NCI-H524 (cell line): Measurements from ENCODE around the gene PELI1.
"Not testable (repeated sequence)": the region's sequence is repeated elsewhere in the genome, so short reads cannot be mapped to it uniquely, and the experiment has no call there.

Source experiments
- DNase-seq, 2 experiments: peaks; one replicate each; lab custom pipeline; 2025; lab: John Stamatoyannopoulos, UW

Gene PELI1

DNA sequence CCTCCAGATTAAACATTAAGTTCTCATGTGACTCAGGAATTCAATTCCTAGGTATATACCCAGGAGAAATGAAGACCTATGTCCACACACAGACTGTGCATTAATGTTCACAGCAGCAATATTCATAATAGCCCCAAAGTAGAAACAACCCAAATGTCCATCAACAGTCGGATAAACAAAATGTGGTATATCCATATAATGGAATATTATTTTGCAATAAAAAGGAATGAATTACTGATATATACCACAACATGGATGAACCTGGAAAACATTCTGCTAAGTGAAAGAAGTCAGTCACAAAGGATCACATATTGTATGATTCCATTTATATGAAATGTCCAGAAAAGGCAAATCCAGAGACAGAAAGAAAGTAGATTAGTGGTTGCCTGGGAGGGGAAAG, 20.5 kb downstream of the PELI1 start:
- DNase-seq, result no peak

DNA sequence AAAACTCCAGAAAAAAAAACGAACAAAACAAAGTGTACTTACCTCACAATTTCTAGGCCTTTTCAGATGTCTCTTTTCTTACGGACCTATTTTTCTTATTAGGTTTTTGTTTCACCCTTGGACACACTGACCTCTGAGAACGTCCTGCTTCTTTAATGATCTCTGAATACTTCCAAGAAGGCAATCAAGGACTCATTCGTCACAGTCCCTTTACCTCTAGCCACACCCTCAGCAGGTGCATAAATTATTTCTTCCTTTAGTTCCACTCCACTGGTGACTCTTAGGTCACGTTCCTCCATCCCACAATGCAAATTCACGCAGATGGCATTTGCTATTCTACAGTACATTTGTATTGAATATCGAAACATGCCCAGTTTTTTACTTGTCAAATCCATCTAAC, 21.9 kb downstream of the PELI1 start:
- DNase-seq, result no peak

DNA sequence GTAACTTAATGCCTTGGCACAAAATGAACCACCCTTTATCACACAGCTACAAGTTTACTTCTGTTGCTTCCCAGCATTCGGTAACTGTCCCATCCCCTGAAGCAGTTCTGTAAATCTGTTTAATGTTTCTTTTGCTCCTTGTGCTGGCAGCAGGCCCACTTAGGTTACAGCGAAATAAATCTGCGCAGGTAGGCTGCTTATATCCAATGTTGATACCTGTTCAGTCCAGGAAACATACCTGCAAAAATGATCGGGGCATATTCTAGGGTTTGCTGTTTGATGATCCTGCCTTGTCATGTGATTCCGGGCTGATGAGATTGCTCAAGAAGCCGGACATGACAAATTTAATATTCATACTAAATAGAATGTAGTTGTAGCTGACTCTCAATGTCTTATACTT, 23.3 kb downstream of the PELI1 start:
- no peak for DNase-seq

DNA sequence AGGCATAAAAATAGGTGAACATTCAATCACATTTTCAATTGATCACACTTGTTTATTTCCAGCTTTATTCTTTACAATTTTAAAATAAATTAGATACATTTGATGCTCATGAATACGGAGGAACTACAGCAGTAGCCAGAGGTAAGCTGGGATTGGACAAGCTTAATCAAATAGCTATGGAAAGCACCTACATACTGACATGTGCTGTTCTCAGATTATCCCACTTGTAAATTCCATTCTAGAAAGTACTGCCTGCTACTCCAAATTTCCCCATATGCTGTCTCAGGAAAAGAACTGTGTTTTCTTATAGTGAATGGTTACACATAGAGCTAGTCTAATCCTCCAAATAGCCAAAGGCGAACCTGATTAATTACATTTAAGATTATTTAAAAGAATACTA, 24.2 kb downstream of the PELI1 start:
- DNase-seq, result peak in 1 of 2 experiments; percentile 50

DNA sequence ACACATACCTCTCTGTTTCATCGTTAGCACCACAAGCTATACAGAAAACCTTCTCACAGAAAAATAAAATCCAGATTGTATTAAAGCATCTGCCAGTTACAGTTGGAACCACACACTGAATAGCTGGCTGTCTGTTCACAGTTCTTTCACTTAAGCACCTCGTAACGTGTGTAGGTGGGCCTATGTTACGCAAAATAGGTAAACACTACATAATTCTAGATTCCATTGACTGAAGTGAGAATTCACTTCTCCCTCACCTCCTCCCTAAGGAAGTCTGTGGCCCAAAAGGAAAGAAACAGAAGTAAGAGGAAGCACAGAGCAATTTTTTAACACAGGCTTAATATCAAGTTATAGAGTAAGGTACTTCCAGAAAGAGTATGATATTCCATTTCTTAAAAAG, 24.9 kb downstream of the PELI1 start:
- no peak for DNase-seq

DNA sequence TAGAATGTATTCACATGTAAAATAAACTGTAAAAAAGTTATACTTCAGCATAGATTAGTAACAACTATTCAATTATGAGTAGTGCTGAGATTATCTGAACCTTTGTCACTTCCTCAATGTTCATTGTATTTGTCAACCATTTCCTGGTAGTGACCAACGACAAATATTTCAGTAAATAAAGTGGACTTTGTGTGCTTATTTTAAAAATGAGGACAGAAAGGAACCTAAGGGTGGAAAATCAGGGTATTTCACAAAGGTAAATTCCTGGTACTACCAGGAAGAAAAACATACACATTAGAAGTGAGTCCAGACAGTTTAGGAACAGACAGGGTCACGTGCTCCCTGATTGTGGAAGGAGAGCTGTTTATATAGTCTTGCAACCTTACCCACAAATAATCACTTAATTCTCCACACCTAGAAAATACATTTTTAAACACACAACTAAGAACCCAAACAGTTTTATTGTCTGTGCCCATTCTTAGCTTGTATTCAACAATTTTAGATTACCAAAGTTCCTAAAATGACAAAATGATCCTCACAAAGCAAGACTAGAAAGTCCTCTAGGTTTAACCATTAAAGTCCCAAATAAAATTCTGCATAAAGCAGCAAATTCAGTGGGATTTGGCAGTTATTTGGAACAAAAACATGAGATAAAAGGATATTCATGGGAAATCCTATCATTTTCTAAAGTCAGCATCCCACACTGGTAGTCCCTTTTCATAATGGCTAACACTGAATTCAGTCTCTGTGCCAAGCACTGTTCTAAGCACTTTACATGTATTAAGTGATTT, 28.2 kb downstream of the PELI1 start:
- DNase-seq, result no peak

DNA sequence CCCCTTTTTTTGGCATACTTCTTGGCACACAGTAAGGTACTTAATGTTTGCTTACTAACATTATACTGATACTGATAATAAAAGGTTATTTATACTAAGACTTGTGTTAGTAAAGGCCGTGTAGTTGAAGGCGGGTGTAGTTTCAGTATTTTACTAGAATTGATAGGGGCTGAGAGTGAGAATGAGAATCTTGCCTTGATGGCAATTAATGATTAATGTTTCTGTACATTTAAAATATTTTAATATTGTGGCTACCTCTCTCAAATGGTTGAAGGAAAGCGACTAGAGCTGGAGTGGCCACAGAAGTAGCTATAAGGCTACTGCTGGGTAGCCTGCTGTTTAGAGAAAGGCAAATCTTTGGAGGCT, 29.3 kb downstream of the PELI1 start:
- no peak for DNase-seq

DNA sequence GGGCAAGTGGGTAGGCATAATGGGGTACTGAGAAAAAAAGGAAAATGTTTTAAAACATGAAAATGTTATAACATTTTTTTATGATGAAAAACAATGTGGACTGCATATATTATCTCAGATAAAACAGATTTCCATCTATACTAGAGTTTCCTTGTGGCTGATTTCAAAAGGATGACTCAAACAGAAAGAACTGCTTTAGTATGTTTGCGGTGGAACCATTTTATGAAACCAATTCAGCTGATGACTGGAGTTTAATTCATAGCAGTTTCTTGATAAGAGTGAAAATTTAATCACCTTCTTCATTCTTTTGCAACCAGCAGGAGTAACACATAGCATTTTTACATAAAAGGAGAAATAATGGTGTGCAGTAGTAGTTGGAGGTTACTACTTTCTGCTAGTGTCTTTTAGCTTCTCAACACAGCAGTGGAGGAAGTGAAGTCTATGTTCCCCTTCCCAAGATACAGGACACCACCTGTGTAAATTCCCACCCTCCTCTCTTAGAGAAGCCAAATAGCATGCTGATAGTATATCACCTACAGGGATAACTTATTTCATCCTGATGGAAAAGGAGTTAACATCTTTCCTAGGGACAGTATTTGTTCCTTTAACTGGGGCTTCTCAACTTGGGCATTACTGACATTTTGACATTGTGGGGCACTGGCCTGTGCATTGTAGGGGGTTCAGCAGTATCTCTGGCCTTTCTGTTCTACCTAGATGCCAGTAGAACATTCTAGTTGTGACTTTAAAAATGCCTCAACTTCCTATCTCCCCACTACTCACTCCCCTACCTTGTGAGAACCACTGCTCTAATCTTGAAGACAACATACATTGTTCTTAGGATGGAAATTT, 29.9 kb downstream of the PELI1 start:
- DNase-seq, result no peak

DNA sequence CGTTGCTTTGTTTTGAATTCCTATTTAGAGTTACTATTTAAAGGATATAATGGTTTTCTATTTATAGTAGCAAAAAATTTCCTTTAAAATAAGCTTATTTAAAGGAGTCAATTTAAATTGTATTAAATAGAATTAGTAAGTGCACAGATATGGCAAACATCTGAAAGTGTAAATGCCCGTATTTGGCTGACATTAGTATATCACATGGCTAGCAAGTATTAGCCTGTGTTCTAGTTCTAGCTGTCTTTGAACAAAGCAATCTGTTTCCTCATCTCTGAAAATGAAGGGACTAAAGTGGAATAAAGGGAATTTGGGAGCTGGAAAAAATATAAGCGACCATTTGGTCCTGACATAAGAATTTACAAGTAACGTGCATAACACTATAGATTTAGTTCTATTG, 32.2 kb downstream of the PELI1 start:
- DNase-seq, result no peak

DNA sequence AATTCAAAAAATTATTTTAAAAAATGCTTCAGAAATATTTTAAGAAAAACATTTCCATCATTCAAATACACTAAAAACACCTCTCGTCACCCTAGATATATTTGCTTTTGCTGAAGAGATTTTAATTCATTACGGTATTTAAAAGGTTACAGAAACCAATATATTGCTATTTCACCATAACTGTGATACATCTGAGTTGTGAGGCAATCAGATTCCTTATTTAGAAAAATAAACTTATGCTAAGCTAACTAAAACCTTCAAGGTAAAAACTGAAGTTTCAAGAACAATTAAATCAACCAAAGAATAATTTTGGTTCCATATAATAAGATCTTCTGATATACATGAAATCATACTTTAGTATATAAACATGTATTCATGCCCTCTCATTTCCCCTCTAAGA, 32.8 kb downstream of the PELI1 start:
- no peak for DNase-seq

DNA sequence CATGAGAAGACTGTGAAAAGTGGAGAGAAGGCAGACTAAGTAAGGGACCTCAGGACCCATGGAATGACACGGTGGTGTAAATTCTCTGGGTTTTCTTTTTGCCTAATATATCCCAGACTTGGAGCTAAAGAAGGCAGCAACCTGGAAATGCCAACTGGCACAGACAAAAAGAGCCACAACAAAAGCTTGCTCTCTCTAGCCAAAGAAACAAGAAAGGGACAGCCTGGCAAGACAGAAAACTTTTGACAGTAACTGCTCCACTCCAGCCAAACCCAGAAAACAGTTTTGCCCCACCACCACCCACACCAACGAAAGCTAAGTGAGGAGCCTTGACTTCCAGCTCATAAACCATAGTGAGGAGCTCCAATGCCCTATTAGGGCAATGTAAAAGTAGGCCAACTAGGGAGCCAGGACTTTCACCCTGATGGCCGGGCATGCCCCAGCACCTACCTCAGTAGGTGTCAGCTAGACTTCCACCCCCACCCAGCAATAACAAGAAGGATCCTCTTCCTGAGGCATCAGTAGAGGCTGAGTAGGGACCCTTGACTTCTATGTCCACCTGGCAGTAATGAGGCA, 35.5 kb downstream of the PELI1 start:
- no peak for DNase-seq

DNA sequence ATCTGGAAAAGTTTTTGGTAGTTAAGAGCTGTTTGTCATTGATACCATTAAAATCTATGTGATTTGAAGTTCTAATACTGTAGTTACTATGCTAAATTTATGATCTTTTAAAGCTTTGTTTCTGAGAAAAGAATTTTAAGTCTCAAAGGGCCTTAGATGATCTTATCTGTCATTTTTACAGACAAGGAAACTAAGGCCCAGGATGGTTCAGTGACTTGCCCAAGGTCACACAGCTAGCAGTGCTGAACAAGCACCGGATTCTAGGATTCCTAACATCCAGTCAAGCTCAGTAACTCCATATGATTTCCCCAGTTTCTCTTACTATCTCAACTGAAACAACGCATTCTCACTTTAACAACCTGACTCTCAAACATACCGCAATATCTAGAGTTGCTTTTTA, 37.7 kb downstream of the PELI1 start:
- DNase-seq, result no peak

DNA sequence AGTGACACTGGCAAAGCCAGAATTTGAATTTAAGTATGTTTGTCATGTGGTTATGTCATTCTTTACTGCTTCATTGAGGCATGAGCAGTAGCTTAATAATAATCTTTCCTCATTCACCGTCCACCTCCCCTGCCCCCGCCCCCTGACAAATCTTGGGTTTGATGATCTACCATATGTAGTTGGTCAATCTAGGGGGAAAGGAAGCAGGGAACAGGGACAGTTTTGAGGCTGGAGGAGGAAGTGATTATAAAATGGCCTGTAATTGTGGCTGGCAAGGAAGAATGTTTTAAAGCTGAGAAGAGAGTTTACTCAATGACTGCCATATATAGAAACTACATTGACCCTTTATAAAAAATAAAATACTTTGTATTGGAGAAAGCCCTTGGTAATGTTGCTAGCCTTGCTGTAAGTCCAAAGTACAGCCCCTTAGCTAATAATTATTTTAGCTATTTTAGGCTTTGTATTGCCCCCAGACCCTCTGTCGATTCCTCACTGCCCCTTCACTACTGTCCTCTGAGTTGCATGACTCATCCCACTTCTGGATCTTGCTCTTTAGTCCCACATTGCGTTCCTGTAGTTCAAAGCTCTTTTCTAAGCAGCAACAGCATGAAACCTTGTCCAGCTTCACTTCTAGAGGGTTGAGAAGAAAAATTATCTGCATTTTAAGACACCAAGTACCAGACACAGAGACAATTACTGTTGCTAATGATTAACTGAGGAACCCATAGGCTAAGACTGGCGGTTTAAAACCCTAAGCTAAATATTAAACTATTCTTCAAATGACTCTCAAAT, 38.4 kb downstream of the PELI1 start:
- no peak for DNase-seq

DNA sequence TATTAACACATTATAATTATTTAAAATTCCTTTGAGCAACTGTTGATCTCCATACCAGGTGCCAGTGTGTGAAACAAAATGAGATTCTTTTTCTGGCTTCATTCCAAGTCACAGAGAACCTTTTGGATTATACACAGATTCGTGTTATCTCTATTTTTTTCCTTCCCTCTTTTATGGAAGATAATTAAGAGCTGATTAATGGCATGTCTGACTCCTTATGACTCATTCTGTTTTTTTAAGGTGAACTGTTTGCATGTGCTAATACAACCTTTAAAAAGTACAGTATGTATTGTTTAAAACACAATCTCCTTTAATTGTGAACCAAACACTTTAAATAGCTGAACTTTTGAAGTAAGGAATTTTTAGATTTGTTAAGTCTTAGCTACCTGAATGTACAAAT, 39.3 kb downstream of the PELI1 start:
- peak in 1 of 2 experiments; percentile 8 for DNase-seq

DNA sequence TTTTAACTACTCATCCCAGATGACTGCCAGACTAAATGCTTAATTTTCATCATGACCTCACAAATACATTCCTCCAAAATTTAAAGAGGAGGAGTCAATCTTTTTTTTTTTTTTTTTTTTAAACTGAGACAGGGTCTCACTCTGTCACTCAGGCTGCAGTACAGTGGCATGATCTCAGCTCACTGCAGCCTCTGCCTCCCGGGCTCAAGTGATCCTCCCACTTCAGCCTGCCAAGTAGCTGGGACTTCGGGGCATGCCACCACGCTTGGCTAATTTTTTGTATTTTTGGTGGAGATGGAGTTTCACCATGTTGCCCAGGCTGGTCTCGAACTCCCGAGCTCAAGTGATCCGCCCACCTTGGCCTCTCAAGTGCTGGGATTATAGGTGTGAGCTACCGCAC, 41.5 kb downstream of the PELI1 start:
- not testable (repeated sequence) for DNase-seq

DNA sequence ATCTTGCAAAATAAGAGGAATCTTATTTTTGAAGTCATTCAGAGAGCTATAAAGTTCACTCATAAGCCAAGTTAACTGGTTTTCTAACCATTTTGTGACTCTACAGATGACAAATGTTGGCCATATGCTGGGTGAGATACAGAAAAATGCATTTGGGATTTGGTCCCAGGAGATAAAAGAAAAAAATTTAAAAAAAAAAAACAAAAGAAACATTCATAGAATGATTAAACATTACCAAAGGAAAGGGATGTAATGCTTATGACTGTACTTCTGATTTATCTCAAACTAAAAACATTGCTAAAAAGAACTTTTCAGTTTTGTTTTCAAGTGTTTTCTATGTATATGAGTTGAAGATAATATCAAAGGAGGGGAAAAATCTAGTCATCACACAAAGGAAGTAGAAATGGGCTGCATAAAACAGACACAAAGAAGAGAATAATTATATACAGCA, 43.1 kb downstream of the PELI1 start:
- DNase-seq, result no peak

DNA sequence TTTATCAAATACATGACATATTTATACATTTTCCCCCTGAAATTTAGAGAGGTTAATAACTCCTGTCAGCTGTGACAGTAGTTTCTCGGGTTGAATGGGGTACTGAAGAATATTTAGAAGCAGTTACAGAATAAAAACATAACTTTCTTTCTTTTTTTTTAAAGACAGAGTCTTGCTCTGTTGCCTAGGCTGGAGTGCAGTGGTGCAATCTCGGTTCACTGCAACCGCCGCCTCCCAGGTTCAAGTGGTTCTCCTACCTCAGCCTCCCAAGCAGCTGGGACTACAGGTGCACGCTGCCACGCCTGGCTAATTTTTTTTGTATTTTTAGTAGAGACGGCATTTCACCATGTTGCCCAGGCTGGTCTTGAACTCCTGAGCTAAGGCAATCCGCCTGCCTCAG, 43.6 kb downstream of the PELI1 start:
- not testable (repeated sequence) for DNase-seq

DNA sequence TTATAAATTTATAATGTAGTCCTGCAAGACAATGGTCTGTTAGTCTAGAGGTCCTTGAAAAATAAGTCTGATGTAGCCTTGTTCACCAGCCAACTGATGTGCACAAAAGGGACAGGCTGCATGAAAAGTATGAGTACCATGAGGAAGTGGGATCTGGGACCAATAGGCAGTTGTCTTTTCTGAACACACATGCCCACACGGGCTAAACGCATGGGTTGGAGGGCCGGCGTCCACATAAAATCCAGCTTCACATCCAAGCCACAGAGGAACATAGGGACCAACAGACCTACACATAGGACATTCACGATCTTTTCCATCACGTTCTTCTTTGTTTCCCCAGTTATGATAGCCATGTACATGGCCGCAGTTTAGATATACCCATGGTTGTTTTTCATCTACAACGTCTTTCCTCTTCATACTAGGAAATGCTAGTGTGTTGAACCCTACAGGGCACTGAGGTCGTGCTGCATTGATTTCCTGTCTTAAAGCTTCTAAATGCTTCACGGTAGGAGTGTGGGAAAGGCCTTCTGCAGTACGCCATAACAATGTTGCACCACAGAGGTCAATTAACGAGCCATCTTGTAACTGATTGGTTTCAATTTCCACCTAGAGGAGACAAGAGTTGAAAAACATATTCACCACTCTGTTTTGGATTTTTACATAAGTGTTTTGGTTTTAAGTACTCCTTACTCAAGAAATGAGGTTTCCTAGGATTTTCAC, 49.4 kb downstream of the PELI1 start:
- no peak for DNase-seq

DNA sequence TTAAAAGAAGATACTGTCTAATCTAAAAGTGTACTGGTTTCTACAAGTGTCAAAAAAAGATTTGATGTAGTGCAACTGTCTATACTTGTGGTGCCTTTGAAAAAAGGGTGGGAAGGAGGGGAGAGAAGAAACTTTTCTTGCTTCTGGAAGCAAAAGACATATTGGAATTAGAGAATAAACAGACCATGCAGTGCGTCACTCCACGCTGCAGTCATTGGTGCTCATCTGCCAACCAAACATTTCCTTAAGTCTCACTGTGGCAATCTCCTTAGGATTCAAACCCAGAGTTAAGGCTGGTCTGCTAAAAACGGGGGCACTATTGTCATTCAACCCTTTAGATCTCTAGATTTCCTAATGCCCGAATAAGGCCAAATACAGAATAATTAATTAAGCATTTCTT, 50.9 kb downstream of the PELI1 start:
- no peak for DNase-seq

DNA sequence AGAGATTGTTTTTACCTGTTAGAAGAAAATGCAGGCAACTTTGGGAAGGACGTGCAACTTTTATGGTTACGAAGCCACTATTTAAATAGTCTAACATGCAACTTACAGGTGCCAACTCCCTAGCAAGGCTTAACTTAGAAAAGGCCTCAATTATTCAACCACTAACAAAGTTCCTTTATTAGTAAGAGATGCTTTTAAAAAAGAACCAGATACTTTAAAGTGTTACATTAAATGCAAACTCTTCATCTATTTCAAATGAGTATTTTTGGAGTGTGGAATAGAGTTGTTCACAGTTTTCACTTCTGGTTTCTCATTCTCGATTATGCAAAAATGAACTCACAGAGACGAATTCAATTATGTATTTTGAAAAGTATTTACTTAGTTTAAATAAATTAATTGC, 51.7 kb downstream of the PELI1 start:
- no peak for DNase-seq

DNA sequence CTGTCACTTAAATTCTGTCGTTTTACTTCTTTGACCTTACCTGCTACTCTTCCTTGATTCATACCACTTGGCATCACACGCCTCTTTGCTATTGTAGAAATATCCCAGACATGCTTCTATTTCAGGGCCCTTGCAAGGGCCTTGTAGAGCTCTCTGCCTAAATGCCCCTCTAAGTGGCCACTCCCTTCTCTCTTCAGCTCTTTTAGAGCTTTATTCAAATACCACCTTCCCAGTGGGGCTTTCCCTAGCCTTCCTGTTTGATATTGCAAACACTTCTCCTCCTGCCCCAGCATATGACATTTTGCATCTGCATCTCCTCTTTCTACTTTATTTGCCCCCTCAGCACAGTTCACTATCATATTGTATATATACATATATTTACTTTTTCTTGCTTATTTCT, 54.0 kb downstream of the PELI1 start:
- peak in 1 of 2 experiments; percentile 62 for DNase-seq
